Left cardiac atrium (tissue), 4 donors: ENCODE results near the gene SMIM29. TPM values are rescaled to one million over a fixed set of nuclear protein-coding genes. Genes with fewer than 3 reads are reported as not detected.

Experiments
- ATAC-seq, 2 donors: fragments of 200-7000 bp; cut with Tn5 transposase; one replicate each; pipeline ENCODE4 v1.9.1; 2020; ENCODE audit warnings: mild to moderate bottlenecking in 2 of 2, moderate library complexity in 2 of 2
- DNase-seq: peaks from one replicate; pipeline ENCODE4 v3.0.0-alpha.2; 2020
- intact Hi-C, 2 donors: fragments of 100-400 bp; cut with DNase I; formaldehyde crosslinking; loops; one replicate each; pipeline versions ENCODE4 v1.14.1 to v1.15.1; 2022 to 2023
- total RNA-seq, 2 donors: library from RNA; stranded (reverse); fragmentation: NEBNext Ultra II Directional; extraction: Animal tissue kit (Norgen Biotek cat#: 25700); gene quantifications; one replicate each; pipeline ENCODE4 v1.2.1, GENCODE V29; 2021
- donor health status: DM: no; HTN: yes; CAD: no.
- donor health status: DM: no; HTN: yes; CAD: no; lungs with severe emphysema.
- donor health status: DM: yes; HTN: yes; CAD: no.
- donor health status: Dilated cardiomyopathy.

SMIM29 gene
- total RNA-seq, 2 donors from 2014 or later, result 18.4 to 22.7 TPM

- intact Hi-C loops, result no loop called here
- no peak for DNase-seq
- ATAC-seq, result no peak
Measured at GRCh38 chr6:34234667-34235306, 14.0 kb downstream of the SMIM29 start.

GRCh38 chr6:34233867-34234266 lies 14.9 kb downstream of the SMIM29 start:
- intact Hi-C loops, result no loop called here
- DNase-seq (no peak), ATAC-seq (no peak)

GRCh38 chr6:34232901-34233300 lies 15.9 kb downstream of the SMIM29 start:
- DNase-seq (no peak), ATAC-seq (no peak)
- intact Hi-C loops, result no loop called here

GRCh38 chr6:34231566-34232336 lies 17.1 kb downstream of the SMIM29 start:
- no peak for ATAC-seq
- intact Hi-C loops, result no loop called here
- DNase-seq, result no peak

GRCh38 chr6:34230653-34231371 lies 18.0 kb downstream of the SMIM29 start:
- no peak for DNase-seq
- intact Hi-C loops, result no loop called here
- no peak for ATAC-seq

- intact Hi-C loops, result no loop called here
- ATAC-seq, result no peak
Measured at GRCh38 chr6:34229877-34230276, 18.9 kb downstream of the SMIM29 start.

GRCh38 chr6:34227761-34228421 lies 20.9 kb downstream of the SMIM29 start:
- ATAC-seq, result no peak
- intact Hi-C loops, result no loop called here
- no peak for DNase-seq

More at GRCh38 chr6:34229877-34230276, 18.9 kb downstream of the SMIM29 start:
- DNase-seq, result no peak

GRCh38 chr6:34226731-34227586 lies 21.8 kb downstream of the SMIM29 start:
- no peak for DNase-seq
- intact Hi-C loops, result no loop called here
- no peak for ATAC-seq

- DNase-seq (no peak), ATAC-seq (no peak)
- intact Hi-C loops, result no loop called here
Measured at GRCh38 chr6:34226066-34226465, 22.7 kb downstream of the SMIM29 start.

- ATAC-seq (no peak), DNase-seq (no peak)
- intact Hi-C loops, result no loop called here
Measured at GRCh38 chr6:34225551-34225950, 23.3 kb downstream of the SMIM29 start.

- peak; percentile 92 for DNase-seq
- ATAC-seq, result peak; percentile 99 to 100
- intact Hi-C loops, result no loop called here
Measured at GRCh38 chr6:34223956-34224940, 24.6 kb downstream of the SMIM29 start.

GRCh38 chr6:34223381-34223955 lies 25.3 kb downstream of the SMIM29 start:
- ATAC-seq, result peak; percentile 17 to 55
- no peak for DNase-seq
- intact Hi-C loops, result no loop called here

- intact Hi-C loops, result no loop called here
- DNase-seq (no peak), ATAC-seq (no peak)
Measured at GRCh38 chr6:34218691-34219090, 30.1 kb downstream of the SMIM29 start.

- no peak for DNase-seq
- intact Hi-C loops, result no loop called here
- no peak for ATAC-seq
Measured at GRCh38 chr6:34213772-34214171, 35.0 kb downstream of the SMIM29 start.

GRCh38 chr6:34207695-34208443 lies 40.9 kb downstream of the SMIM29 start:
- DNase-seq (no peak), ATAC-seq (no peak)
- intact Hi-C loops, result no loop called here

GRCh38 chr6:34206726-34207125 lies 42.1 kb downstream of the SMIM29 start:
- DNase-seq (no peak), ATAC-seq (no peak)
- intact Hi-C loops, result no loop called here

- no peak for ATAC-seq
- intact Hi-C loops, result no loop called here
- DNase-seq, result no peak
Measured at GRCh38 chr6:34205916-34206315, 42.9 kb downstream of the SMIM29 start.
